GM12891 (cell line): ENCODE results near the gene NBPF14.
"Not testable (repeated sequence)": the region's sequence is repeated elsewhere in the genome, so short reads cannot be mapped to it uniquely, and the experiment has no call there.

Experiments
- POLR2A ChIP-seq: IDR thresholded peaks from 2 replicates; pipeline ENCODE4 v1.6.1; 2011; ENCODE audit warnings: low read depth, low read length, control low read depth
- POLR2AphosphoS5 ChIP-seq: IDR thresholded peaks from 2 replicates; pipeline ENCODE4 v1.6.1; 2011; ENCODE audit warnings: low read depth, low read length, control low read depth
- SPI1 ChIP-seq: IDR thresholded peaks from 2 replicates; pipeline ENCODE4 v1.6.1; 2011; ENCODE audit warnings: low read depth, low read length, control low read depth
- TAF1 ChIP-seq: IDR thresholded peaks from 2 replicates; pipeline ENCODE4 v1.6.1; 2011; ENCODE audit warnings: low read depth, low read length, control low read depth

DNA sequence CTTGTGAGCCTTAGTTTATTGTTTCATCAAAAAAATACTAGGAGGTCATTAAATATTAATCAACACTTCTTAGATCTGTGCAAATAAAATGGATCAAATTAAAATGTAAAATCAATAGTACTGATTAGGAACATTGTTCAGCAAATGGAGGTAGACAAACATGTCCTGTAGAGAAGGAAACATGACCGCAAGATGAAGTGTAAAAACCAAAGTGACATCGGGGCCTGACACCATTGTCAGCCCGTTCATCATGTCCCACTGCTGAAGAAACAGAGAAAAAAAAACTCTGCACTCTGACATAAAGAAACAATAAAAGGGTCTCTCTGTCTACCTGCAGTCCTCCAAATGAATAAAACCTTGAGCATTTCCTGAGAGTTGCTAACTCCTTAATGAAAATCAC is 81.5 kb downstream of the NBPF14 start:
- not testable (repeated sequence) for TF ChIP-seq POLR2A, TAF1, POLR2AphosphoS5, SPI1
